Endodermal cell (in vitro differentiated cells): ENCODE data around the gene SUSD6. TPM values are rescaled to one million over a fixed set of nuclear protein-coding genes. Genes with fewer than 3 reads are reported as not detected.
A peak's percentile ranks its signal among the peaks of the same experiment; 100 is the strongest.

Source experiments
- DNase-seq: peaks from one replicate; pipeline ENCODE4 v3.0.0-alpha.2; 2017
- H3K27ac ChIP-seq: 2 replicates; pipeline ENCODE4 v1.5.1; 2013; ENCODE audit warnings: mild to moderate bottlenecking, low read depth, low read length, moderate library complexity
- H3K27me3 ChIP-seq: 2 replicates; pipeline ENCODE4 v1.6.1; 2013; ENCODE audit warnings: mild to moderate bottlenecking, low read length, moderate library complexity; ENCODE audit not compliant: insufficient read depth, control insufficient read depth, poor library complexity, severe bottlenecking
- H3K36me3 ChIP-seq: 2 replicates; pipeline ENCODE4 v1.7.0; 2013; ENCODE audit warnings: mild to moderate bottlenecking, low read length, moderate library complexity; ENCODE audit not compliant: control insufficient read depth, insufficient read depth
- H3K4me1 ChIP-seq: one replicate; pipeline ENCODE4 v1.7.0; 2013; ENCODE audit warnings: low read length; ENCODE audit not compliant: control insufficient read depth, insufficient read depth
- H3K4me3 ChIP-seq: 2 replicates; pipeline ENCODE4 v1.5.1; 2013; ENCODE audit warnings: mild to moderate bottlenecking, low read length, moderate library complexity
- H3K9ac ChIP-seq: 2 replicates; pipeline ENCODE4 v1.6.1; 2013; ENCODE audit warnings: mild to moderate bottlenecking, low read length, moderate library complexity; ENCODE audit not compliant: poor library complexity, severe bottlenecking; ENCODE audit errors: extremely low read depth
- H3K9me3 ChIP-seq: 2 replicates; pipeline ENCODE4 v1.6.1; 2013; ENCODE audit warnings: mild to moderate bottlenecking, low read length, moderate library complexity; ENCODE audit not compliant: control insufficient read depth
- H3K27ac Mint-ChIP-seq: 2 replicates; pipeline ENCODE4 v1.8.0; 2020; ENCODE audit warnings: mixed read lengths
- H3K27me3 Mint-ChIP-seq: 2 replicates; pipeline ENCODE4 v1.8.0; 2021; ENCODE audit warnings: mild to moderate bottlenecking, mixed read lengths; ENCODE audit not compliant: insufficient read depth
- H3K36me3 Mint-ChIP-seq: 2 replicates; pipeline ENCODE4 v1.8.0; 2020; ENCODE audit warnings: low read depth, mixed read lengths
- H3K4me1 Mint-ChIP-seq: 2 replicates; pipeline ENCODE4 v1.8.0; 2020; ENCODE audit warnings: mixed read lengths
- H3K4me3 Mint-ChIP-seq: 2 replicates; pipeline ENCODE4 v1.8.0; 2020; ENCODE audit warnings: mild to moderate bottlenecking, moderate library complexity, mixed read lengths
- H3K9me3 Mint-ChIP-seq: 2 replicates; pipeline ENCODE4 v1.8.0; 2020; ENCODE audit warnings: mild to moderate bottlenecking, mixed read lengths
- CTCF ChIP-seq: fragments of 200-600 bp; sonication (generic); conservative IDR thresholded peaks from 2 replicates; pipeline ENCODE4 v1.5.0; 2021; ENCODE audit warnings: antibody characterized with exemption, mild to moderate bottlenecking
- WGBS, 2 experiments: methylation state at CpG; one replicate each; pipeline versions ENCODE4 v1.1.5 to v1.1.7; 2013; ENCODE audit warnings: missing lambda C conversion rate in 2 of 2, mixed read lengths in 1 of 2; ENCODE audit not compliant: insufficient coverage in 1 of 2, insufficient read length in 1 of 2; 5-methylcytosine and 5-hydroxymethylcytosine counted together
- total RNA-seq, 2 donors: library from RNA; stranded (reverse); fragmentation: NEBNext Ultra II Directional in 1 of 2; extraction: Animal tissue kit (Norgen Biotek cat#: 25700) in 1 of 2; gene quantifications; 2 replicates in 1 of 2; 3 replicates in 1 of 2; pipeline ENCODE4 v1.2.1, GENCODE V29; 2021

The SUSD6 gene
- total RNA-seq, 2 donors from 2014 or later, result 5.7 to 5.9 TPM

DNA sequence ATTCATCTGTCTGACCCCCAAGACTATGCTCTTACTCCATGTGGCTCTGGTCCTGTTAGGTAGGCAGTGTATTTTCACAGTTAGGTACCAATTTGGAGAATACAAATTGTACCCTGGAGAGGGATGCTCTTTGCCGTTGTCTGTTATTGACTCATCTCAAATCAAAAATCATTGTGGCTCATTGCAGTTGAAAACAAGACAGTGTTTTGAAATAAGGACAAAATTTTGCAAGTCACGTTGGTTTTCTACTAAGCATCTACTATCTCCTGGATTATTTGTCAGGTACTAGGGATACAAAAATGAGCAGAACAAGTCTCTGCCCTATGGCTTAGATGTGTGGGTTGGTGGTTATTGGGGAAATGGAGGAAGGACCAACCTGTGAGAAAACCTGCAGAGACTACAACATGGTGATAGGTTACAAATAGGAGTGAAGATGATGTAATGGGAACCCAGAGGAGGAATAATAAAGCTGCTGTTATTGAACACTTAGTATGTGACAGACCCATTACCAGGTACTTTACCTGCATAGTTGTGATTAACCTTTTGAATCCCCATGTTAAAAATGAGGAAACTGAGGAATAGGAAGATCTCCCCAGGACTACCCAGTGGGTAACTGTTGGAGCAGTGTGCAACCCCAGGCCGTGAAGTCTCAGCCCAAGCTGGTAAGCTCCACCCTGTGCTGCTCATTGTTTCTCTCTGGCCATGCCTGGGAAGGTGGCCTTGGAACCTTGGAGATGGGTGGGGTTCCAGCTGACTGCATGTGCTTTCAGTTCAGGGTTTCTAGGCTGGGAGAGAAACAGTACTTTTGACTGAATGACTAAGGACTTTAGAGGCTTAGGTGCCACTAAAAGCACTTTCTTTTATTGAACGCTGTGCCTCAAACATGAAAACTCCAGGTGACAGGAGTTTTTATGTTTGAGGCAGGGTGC lies 82.7 kb downstream of the SUSD6 start:
- peak; percentile 82 for DNase-seq
- Histone ChIP-seq H3K4me1 (peaks cover 18% of the 10 kb centered on the region), H3K27ac (peak overlapping the region; percentile 79), H3K36me3 (no peaks in the 10 kb centered on the region), H3K9ac (no peak overlapping the region), H3K27me3 (no peaks in the 10 kb centered on the region), H3K4me3 (no peak overlapping the region), H3K9me3 (no peaks in the 10 kb centered on the region)
- H3K4me1 Mint-ChIP-seq, result peaks cover 59% of the 10 kb centered on the region
- no peaks in the 10 kb centered on the region for H3K9me3 Mint-ChIP-seq
- TF ChIP-seq CTCF, result no peak
- no peaks in the 10 kb centered on the region for H3K27me3 Mint-ChIP-seq
- no peak overlapping the region for H3K27ac Mint-ChIP-seq
- H3K4me3 Mint-ChIP-seq, result no peak overlapping the region
- H3K36me3 Mint-ChIP-seq, result no peaks in the 10 kb centered on the region
- WGBS, 2 experiments, result 87 to 90% methylated on average over 2 to 4 of the region's 4 CpGs

DNA sequence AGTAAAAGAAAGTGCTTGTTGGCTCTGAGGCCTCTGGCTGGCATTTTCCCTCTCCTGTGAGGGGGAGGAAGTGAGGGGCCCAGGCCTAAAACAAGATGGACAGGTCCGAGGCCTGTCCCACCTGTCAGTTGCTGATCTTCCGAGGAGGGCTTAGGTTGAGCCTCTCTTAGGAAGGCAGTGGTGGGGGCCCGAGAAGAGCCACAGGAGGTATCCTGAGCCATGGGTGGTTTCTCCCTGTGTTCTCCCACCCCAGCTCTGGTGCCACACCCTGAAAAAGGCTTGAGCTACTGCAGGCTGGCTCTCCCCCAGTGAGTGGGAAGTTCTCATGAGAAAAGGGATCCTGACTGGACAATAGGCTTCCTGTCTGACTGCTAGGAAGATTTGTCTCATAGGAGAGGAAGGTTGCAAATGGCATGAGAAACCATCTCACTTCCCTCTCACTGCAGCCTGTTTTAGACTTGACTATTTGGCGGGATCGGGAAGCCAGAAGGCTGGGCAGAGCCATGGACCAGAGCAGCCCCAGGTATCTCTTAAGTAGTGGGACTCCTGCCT lies 83.4 kb downstream of the SUSD6 start:
- H3K9me3 Mint-ChIP-seq, result no peaks in the 10 kb centered on the region
- H3K4me1 Mint-ChIP-seq, result peaks cover 60% of the 10 kb centered on the region
- peak overlapping the region; percentile 60 for H3K27ac Mint-ChIP-seq
- no peaks in the 10 kb centered on the region for H3K36me3 ChIP-seq
- H3K9me3 ChIP-seq, result no peaks in the 10 kb centered on the region
- H3K36me3 Mint-ChIP-seq, result no peaks in the 10 kb centered on the region
- H3K27me3 Mint-ChIP-seq, result no peaks in the 10 kb centered on the region
- no peak overlapping the region for H3K4me3 ChIP-seq
- TF ChIP-seq CTCF, result no peak
- H3K9ac ChIP-seq, result no peak overlapping the region
- WGBS, 2 experiments, result 89% methylated on average over 5 of the region's 5 CpGs; no CpG with 5 or more reads in 1 of the 2 experiments
- H3K4me1 ChIP-seq, result peaks cover 18% of the 10 kb centered on the region
- H3K27me3 ChIP-seq, result no peaks in the 10 kb centered on the region
- no peak overlapping the region for H3K27ac ChIP-seq
- DNase-seq, result peak; percentile 64
- no peak overlapping the region for H3K4me3 Mint-ChIP-seq

- H3K36me3 ChIP-seq, result no peaks in the 10 kb centered on the region
- TF ChIP-seq CTCF, result no peak
- H3K27ac ChIP-seq, result no peak overlapping the region
- no peaks in the 10 kb centered on the region for H3K9me3 ChIP-seq
- H3K9me3 Mint-ChIP-seq, result no peaks in the 10 kb centered on the region
- H3K4me3 ChIP-seq, result no peak overlapping the region
- WGBS, 2 experiments, result 80 to 92% methylated on average over 5 to 6 of the region's 6 CpGs
- no peaks in the 10 kb centered on the region for H3K27me3 ChIP-seq
- H3K36me3 Mint-ChIP-seq, result no peaks in the 10 kb centered on the region
- peaks cover 18% of the 10 kb centered on the region for H3K4me1 ChIP-seq
- H3K4me1 Mint-ChIP-seq, result peaks cover 64% of the 10 kb centered on the region
- peak overlapping the region; percentile 36 for H3K27ac Mint-ChIP-seq
- H3K27me3 Mint-ChIP-seq, result no peaks in the 10 kb centered on the region
- H3K4me3 Mint-ChIP-seq, result no peak overlapping the region
- no peak overlapping the region for H3K9ac ChIP-seq
- DNase-seq, result peak; percentile 80
These were observed 84.2 kb downstream of the SUSD6 start for GRCh38 chr14:69695322-69696203.
